Measurements from ENCODE around the gene PVRIG. TPM values are rescaled to one million over a fixed set of nuclear protein-coding genes. Genes with fewer than 3 reads are reported as not detected.
"Not testable (repeated sequence)": the region's sequence is repeated elsewhere in the genome, so short reads cannot be mapped to it uniquely, and the experiment has no call there.

PVRIG gene
- total RNA-seq, 1 donor from 2014 or later = 1.7 TPM

DNA sequence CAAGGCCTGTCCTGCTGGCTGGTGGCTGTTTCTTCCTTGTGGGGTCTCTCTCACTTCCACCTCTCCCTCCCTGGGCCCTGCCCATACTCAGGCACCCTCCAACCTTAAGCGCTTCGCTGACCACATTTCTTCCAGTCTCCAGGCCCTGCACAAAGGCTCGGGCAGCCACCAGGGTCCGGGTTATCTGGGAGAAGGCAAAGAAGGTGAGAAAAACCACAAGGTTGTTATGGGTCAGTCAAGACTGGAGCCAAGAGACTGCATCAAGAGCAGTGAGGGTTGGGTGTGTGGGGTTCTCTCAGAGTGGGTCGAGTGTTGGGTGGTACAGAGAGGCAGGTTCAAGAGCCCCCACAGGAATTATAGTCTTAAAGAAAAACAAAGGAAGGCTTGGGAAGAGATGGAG lies 45.2 kb upstream of the PVRIG start:
- H3K27ac ChIP-seq = no peak overlapping the region
- no peaks in the 10 kb centered on the region for H3K9me3 ChIP-seq
- H3K36me3 ChIP-seq = no peaks in the 10 kb centered on the region
- no peak overlapping the region for H3K4me3 ChIP-seq
- intact Hi-C loops (cut with DNase I) = no loop called here
- peaks cover 20% of the 10 kb centered on the region for H3K4me1 ChIP-seq
- no peak for TF ChIP-seq POLR2AphosphoS5 (IDR thresholded peaks at IDR 0.05; ENCODE audit: insufficient read depth in 1 of 2, low read depth in 1 of 2)
- TF ChIP-seq, protein P1, sequence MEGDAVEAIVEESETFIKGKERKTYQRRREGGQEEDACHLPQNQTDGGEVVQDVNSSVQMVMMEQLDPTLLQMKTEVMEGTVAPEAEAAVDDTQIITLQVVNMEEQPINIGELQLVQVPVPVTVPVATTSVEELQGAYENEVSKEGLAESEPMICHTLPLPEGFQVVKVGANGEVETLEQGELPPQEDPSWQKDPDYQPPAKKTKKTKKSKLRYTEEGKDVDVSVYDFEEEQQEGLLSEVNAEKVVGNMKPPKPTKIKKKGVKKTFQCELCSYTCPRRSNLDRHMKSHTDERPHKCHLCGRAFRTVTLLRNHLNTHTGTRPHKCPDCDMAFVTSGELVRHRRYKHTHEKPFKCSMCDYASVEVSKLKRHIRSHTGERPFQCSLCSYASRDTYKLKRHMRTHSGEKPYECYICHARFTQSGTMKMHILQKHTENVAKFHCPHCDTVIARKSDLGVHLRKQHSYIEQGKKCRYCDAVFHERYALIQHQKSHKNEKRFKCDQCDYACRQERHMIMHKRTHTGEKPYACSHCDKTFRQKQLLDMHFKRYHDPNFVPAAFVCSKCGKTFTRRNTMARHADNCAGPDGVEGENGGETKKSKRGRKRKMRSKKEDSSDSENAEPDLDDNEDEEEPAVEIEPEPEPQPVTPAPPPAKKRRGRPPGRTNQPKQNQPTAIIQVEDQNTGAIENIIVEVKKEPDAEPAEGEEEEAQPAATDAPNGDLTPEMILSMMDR (IDR thresholded peaks at IDR 0.05) = no peak
- no peaks in the 10 kb centered on the region for H3K27me3 ChIP-seq
- DNase-seq (ENCODE audit: extremely low spot score in 2 of 2) = no peak

DNA sequence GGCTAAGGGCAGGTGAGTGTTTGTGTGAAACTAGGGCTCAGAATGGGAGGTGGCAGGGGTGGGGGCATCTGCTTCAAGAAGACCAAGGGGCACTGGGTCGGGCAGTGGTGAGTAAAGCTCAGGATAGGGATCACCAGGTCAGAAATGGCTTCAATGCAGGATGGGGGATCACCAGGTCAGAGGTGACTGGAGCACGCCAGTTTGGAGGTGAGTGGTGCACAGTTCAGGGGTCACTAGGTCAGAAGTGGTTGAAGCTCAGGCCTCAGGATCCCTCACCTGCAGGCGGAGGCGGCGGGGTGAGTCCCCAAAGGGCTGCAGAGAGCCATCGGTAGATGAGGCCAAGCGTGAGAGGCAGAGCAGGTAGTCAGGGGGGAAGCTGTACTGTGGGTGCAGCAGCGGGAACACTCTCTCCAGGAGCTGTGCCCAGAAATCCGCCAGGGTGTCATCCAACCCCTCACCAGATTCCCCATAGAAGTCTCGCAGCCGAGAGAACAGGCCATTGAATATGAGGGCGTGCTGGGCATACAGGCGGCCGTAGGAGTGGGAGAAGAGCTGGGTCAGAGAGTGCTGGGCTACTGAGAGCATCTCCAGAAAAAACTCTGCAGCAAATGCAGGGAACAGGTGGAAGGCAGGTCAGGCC lies 44.3 kb upstream of the PVRIG start:
- H3K4me1 ChIP-seq = peaks cover 20% of the 10 kb centered on the region

DNA sequence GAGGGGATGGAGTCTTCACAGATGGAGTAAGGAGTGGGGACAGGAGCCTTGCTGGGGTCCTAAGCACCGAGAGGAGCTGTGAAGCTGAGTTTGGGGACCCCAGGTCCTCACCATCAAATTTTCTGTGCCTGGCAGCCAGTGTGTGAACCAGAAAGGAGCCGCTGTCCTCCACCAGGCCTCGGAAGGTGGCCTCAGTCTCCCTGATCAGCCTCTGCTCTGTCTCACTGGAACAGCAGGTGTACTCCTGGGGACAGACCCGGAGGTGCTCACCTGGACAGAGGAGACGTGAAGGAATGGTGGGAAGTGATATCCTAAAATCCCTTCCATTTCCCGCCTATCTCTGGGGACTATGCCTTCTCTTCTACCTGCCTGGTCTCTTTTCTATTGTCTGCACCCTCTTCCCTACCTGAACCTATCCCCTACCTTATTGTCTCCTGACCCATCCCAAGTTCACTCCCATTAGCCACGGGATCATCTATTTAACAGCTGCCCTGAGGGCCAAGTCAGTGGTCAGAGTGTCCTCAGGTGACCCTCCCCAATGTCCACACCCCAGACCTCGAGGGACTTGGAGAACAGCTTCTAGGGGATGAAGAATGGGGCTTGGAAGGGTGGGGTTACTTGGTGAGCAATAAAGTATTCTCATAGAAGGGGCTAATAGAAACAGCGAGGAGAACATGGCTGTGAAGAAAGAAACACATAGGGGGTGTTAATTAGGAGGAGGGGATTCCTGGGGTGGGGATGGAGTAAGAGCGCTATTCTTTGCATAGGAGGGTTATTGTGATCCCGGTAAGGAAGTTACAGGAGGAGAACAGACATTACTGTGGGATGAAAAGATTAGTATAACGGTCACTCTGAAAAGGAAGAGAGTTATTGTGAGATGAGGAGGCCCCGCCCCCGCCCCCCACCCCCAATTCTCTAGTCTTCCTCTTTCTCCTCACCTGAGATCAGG lies 43.4 kb upstream of the PVRIG start:
- Histone ChIP-seq H3K27ac (peak overlapping the region; percentile 46), H3K9me3 (no peaks in the 10 kb centered on the region), H3K27me3 (no peaks in the 10 kb centered on the region), H3K4me1 (peaks cover 20% of the 10 kb centered on the region), H3K4me3 (peak overlapping the region; percentile 49 to 50), H3K36me3 (no peaks in the 10 kb centered on the region)
- intact Hi-C loops (cut with DNase I) = no loop called here
- no peak for DNase-seq (ENCODE audit: extremely low spot score in 2 of 2)
- TF ChIP-seq, protein P1 (IDR thresholded peaks at IDR 0.05) = no peak
- TF ChIP-seq POLR2A (IDR thresholded peaks at IDR 0.05) = no peak
- no peak for TF ChIP-seq POLR2AphosphoS5 (IDR thresholded peaks at IDR 0.05; ENCODE audit: insufficient read depth in 1 of 2, low read depth in 1 of 2)

More for the DNA sequence above, 44.3 kb upstream of the PVRIG start:
- no peaks in the 10 kb centered on the region for H3K27me3 ChIP-seq
- TF ChIP-seq, protein P1 (IDR thresholded peaks at IDR 0.05) = no peak
- TF ChIP-seq POLR2AphosphoS5 (IDR thresholded peaks at IDR 0.05; ENCODE audit: insufficient read depth in 1 of 2, low read depth in 1 of 2) (no peak), POLR2A (IDR thresholded peaks at IDR 0.05) (no peak)
- no peaks in the 10 kb centered on the region for H3K36me3 ChIP-seq
- H3K4me3 ChIP-seq = no peak overlapping the region
- intact Hi-C loops (cut with DNase I) = no loop called here
- DNase-seq (ENCODE audit: extremely low spot score in 2 of 2) = no peak
- no peaks in the 10 kb centered on the region for H3K9me3 ChIP-seq
- no peak overlapping the region for H3K27ac ChIP-seq

DNA sequence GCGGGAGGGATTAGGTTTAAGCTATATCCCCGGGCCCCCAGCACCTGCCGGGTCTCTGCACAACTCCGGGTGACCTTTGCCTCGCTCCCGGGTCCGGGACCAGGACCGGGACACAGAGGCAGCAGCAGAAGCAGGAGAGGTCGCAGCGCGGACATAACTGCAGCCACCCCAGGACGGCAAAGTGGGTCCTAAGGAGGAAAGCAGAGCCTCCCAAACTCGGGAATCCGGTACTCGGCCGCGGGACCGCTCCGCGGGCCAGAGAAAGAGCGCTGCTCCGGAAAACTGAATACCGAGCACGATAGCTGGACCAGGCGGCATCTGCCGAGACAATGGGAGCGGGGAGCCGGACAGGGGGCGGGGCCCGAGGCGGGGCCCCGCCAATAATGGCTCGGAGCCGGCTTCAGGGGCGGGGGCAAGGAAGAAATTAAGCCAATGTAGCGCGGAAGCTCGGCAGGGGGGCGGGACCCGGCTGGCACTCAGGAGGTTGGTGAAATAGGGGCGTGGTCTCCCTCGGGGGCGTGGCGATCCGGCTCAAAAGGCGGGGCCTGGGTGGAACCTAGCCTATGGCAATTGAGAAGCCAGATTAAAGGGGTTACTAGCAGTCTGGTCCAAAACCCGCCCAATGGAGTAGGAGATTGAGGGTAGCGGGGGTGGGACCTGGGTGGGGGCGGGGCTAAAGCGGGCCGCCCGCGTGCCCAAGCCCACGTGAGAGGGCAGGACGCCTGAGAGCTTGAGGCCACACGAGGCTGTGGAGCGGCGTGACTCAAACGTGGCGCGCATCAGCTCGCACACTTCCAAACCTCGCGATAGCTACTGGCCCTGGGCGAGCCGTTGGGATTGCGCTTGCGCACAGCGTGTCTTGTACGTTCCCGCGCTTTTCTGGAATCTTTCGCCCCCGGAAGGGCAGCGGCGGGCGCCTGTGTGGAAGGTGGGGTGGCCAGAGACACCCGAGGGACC lies 42.4 kb upstream of the PVRIG start, which contains the start of the genes GPC2 and STAG3:
GPC2 (minus strand) TSS at position 337 of the 957 bp plus-strand sequence; CDS start at position 155, 182 bp downstream.
STAG3 (plus strand) TSS at position 874 of the 957 bp plus-strand sequence. CDS start 2,639 bp downstream, outside the sequence.
- no peak for DNase-seq (ENCODE audit: extremely low spot score in 2 of 2)
- intact Hi-C loops (cut with DNase I) = no loop called here
- H3K27ac ChIP-seq = peak within 1 kb of the TSS; percentile 46
- H3K4me3 ChIP-seq = peak within 1 kb of the TSS; percentile 49 to 50
- H3K9me3 ChIP-seq = no peaks in the 10 kb centered on the region
- peaks cover 14% of the 10 kb centered on the region for H3K4me1 ChIP-seq
- H3K36me3 ChIP-seq = no peaks in the 10 kb centered on the region
- no peaks in the 10 kb centered on the region for H3K27me3 ChIP-seq
- TF ChIP-seq POLR2AphosphoS5 (IDR thresholded peaks at IDR 0.05; ENCODE audit: insufficient read depth in 1 of 2, low read depth in 1 of 2) (no peak), POLR2A (IDR thresholded peaks at IDR 0.05) (no peak)
- TF ChIP-seq, protein P1 (IDR thresholded peaks at IDR 0.05) = no peak

DNA sequence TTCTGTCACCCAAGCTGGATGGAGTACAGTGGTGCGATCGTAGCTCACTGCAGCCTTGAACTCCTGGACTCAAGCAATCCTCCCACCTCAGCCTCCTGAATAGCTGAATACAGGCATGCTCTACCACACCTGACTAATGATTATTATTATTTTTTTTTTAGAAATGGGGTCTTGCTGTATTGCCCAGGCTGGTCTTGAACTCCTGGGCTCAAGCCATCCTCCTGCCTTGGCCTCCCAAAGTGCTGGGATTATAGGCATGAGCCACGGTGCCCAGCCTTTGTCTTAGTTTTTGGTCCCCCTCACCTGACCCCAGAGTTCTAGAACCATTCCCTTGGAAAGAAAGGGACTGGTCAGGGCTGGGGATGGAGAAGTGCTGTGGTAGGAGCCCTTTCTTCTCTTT lies 39.7 kb upstream of the PVRIG start:
- H3K9me3 ChIP-seq; intact Hi-C loops (cut with DNase I); H3K27ac ChIP-seq; H3K27me3 ChIP-seq; DNase-seq (ENCODE audit: extremely low spot score in 2 of 2); H3K4me3 ChIP-seq; H3K36me3 ChIP-seq: not testable (repeated sequence)
- H3K4me1 ChIP-seq = peaks cover 14% of the 10 kb centered on the region

DNA sequence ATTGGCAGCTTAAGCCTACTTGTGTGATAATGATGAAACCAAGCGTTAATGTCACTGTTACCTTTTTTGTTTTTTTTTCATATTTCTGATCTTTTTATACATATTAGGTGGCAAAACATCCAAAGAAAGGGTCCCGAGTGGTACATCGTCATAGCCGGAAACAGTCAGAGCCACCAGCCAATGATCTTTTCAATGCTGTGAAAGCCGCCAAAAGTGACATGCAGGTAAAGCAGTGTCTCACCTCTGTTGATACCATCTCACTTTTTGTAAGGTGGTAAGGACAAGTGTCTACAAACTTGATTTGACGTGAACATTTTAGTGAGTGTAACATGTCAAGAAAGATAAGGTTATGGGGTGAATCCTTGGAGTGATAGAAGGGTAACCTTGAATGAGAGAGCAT lies 37.1 kb upstream of the PVRIG start:
- H3K27ac ChIP-seq; intact Hi-C loops (cut with DNase I); DNase-seq (ENCODE audit: extremely low spot score in 2 of 2); H3K9me3 ChIP-seq; H3K4me1 ChIP-seq; H3K4me3 ChIP-seq; H3K36me3 ChIP-seq; H3K27me3 ChIP-seq: not testable (repeated sequence)

DNA sequence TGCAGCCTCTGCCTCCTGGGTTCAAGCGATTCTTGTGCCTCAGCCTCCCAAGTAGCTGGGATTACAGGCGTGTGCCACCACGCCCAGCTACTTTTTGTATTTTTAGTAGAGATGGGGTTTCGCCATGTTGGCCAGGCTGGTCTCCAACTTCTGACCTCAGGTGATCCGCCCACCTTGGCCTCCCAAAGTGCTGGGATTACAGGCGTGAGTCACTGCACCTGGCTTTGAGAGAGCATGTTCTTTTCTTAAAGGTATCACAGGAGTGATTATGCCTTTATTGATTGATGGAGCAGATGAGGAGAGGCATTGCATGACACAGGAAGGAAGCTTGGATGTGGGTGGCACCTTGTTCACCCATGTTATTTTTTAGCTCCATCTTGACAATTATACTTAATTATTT lies 36.7 kb upstream of the PVRIG start:
- H3K36me3 ChIP-seq; DNase-seq (ENCODE audit: extremely low spot score in 2 of 2); H3K9me3 ChIP-seq; H3K27me3 ChIP-seq; intact Hi-C loops (cut with DNase I); H3K4me3 ChIP-seq; H3K27ac ChIP-seq; H3K4me1 ChIP-seq: not testable (repeated sequence)
